Measurements from ENCODE around the gene ONECUT2. TPM values are rescaled to one million over a fixed set of nuclear protein-coding genes. Genes with fewer than 3 reads are reported as not detected.

The ONECUT2 gene
- 0.51 and 1.4 TPM in 2 replicates for total RNA-seq (2011; cell fraction: chromatin; rRNA removed; ENCODE audit: low replicate concordance)
- 0.33 and 0.53 TPM in 2 replicates for total RNA-seq (2011; cell fraction: nucleolus; rRNA removed)
- total RNA-seq (2011; cell fraction: nucleoplasm; rRNA removed) = 1.2 and 2.1 TPM in 2 replicates
- total RNA-seq (2014; rRNA removed) (0.50 and 0.65 TPM in 2 replicates), total RNA-seq (2014; rRNA removed; fragmentation: Illumina TruSeq; extraction: Trizol) (1.2 and 1.3 TPM in 2 replicates), total RNA-seq (2015; rRNA removed; fragmentation: Illumina TruSeq; extraction: Trizol) (0.83 TPM in 2 replicates), total RNA-seq (2021) (1.9 and 2.5 TPM in 2 replicates), polyA plus RNA-seq (2011; rRNA removed) (0.85 TPM in 2 replicates), polyA plus RNA-seq (2014; fragmentation: Illumina TruSeq; extraction: Trizol) (1.3 and 1.5 TPM in 2 replicates), polyA plus RNA-seq (2014; fragmentation: Nextera tagmentation; extraction: Ambion mirVana) (under 1 TPM; 0.27 to 0.37 TPM), polyA plus RNA-seq (2014; rRNA removed) (0.52 and 0.55 TPM in 2 replicates), polyA minus RNA-seq (2011; rRNA and poly(A)+ RNA removed) (2.4 and 2.6 TPM in 2 replicates), Bru-seq, nascent RNA (percentile 48 among the genes with signal in this experiment), BruChase-seq, experiment 1, labeled RNA remaining after a 2-hour chase (percentile 45 among the genes with signal in this experiment), BruChase-seq, experiment 2, labeled RNA remaining after a 6-hour chase (percentile 49 among the genes with signal in this experiment)
- 0.28 and 0.63 TPM in 2 replicates for polyA plus RNA-seq (2011; cell fraction: cytosol; rRNA removed)
- 1.3 TPM in 2 replicates for polyA plus RNA-seq (2011; cell fraction: nucleus; rRNA removed)
- polyA plus RNA-seq (2012) = 0.83 and 0.90 TPM in 2 replicates
- 1.6 and 2.0 TPM in 2 replicates for polyA minus RNA-seq (2011; cell fraction: cytosol; rRNA and poly(A)+ RNA removed)
- polyA minus RNA-seq (2011; cell fraction: nucleus; rRNA and poly(A)+ RNA removed) = 0.94 and 1.4 TPM in 2 replicates
- long read RNA-seq, experiment 1, partial matches to known transcripts = 0 of 2 reads
- long read RNA-seq, experiment 1, other reads (novel, unspliced or antisense) = 2 of 2 reads
- long read RNA-seq, experiment 2, partial matches to known transcripts = 0 of 2 reads
- long read RNA-seq, experiment 2, other reads (novel, unspliced or antisense) = 2 of 2 reads
- long read RNA-seq, experiment 3 = 0 reads

DNA sequence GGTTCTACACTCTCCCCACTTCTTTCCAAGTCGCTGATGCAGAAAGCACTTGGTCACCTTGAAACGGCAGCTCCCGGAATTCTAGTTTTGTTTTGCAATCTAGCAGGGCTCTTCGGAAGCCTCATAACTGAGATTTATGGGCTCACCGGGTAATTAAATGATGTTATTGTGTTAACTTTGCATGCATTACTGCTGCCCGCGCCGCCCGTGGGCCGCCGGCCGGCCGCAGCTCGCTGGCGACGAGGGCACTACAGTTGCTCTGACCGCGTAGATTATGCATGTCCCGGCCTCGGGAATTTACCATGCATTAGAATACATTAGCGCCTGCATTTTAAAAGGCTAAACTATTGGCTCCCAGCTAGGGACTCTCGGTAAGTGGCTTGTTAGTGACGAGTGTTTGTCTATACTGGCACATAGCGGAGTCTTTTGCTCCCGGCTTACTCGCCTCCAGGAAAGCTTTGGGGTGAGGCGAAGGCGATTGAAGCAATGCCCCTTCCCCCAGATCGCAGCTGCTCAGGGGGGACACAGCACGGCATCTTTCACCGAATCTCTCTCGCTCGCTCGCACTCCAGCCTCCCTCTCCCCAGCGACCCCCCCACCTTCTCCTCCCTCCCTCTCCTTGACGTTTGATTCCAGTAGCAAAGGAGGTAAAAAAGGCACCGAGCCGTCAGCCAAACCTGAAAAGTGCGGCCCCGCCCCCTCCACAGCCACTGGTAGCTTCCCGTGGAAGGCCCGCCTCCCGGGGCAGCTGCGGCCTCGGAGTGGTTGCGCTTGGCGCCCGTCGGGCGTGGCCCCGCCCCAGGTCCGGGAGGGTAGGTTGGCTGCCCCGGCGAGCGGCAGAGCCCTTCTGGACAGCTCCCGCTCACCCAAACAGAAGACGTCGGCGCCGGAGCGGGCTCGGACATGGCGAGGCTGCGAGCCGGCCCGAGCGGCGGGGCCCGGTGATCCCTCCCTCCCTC, at the start of gene ONECUT2:
ONECUT2 (plus strand) TSS at position 839 of the 959 bp plus-strand sequence. CDS start 343 bp downstream, outside the sequence.
- ChIA-PET POLR2A (interaction anchor here (0.9 to 1.0 kb wide), 2 partner anchors 9 to 116 kb away, joined by 3 to 6 read pairs; no protein-coding TSS in a partner anchor), CTCF (ENCODE audit: low intra/inter-chr PET ratio) (no interaction called here)
- DNase-seq (ENCODE audit: extremely low read depth in 1 of 4, low spot score in 3 of 4) (peak; percentile 93 to 96 (median 94)), ATAC-seq (peak; percentile 100), FAIRE-seq (peak; percentile 77)
- Histone ChIP-seq H3K36me3 (ENCODE audit: control insufficient read depth, insufficient read depth, low read length) (no peaks in the 10 kb centered on the region), H4K20me1 (replicated peaks; ENCODE audit: control insufficient read depth, insufficient read depth, low read length) (no peaks in the 10 kb centered on the region), H2AFZ (ENCODE audit: low read depth, low read length) (peak within 1 kb of the TSS; percentile 92), H3K79me2 (ENCODE audit: control insufficient read depth, insufficient read depth, low read length) (no peaks in the 10 kb centered on the region), H3K4me3 (peak within 1 kb of the TSS; percentile 55), H3K4me1 (replicated peaks in 1 of 2; ENCODE audit: control insufficient read depth in 2 of 2, insufficient read depth in 2 of 2, low read length in 2 of 2) (peaks cover 2 to 34% of the 10 kb centered on the region in 2 experiments; a peak in 4 of 5 replicates), H3K9ac (ENCODE audit: insufficient read depth in 1 of 2, low read depth in 2 of 2, low read length in 2 of 2) (peak within 1 kb of the TSS in 1 of 2 experiments; percentile 80; a peak in 2 of 4 replicates), H3K9me3 (replicated peaks; ENCODE audit: control insufficient read depth, insufficient read depth, low read depth, low read length) (no peaks in the 10 kb centered on the region), H3K27ac (ENCODE audit: extremely low read depth, low read depth, low read length) (no peak within 1 kb of the TSS), H3K4me2 (ENCODE audit: insufficient read depth, low read length) (peak within 1 kb of the TSS; percentile 88), H3K9me1 (ENCODE audit: control insufficient read depth, insufficient read depth, low read length) (no peaks in the 10 kb centered on the region), H3K27me3 (ENCODE audit: control insufficient read depth in 2 of 2, insufficient read depth in 2 of 2, low read length in 2 of 2) (peaks cover 15 to 21% of the 10 kb centered on the region in 2 experiments; a peak in 4 of 5 replicates)
- BruUV-seq (replicated peaks) = no TSS peak
- in situ Hi-C loops (cut with MboI) = no loop called here
- under 1% methylated on average over 41 of the region's 69 CpGs for WGBS (ENCODE audit: insufficient coverage, low coverage, missing lambda C conversion rate)
- intact Hi-C loops (cut with micrococcal nuclease) = no loop called here
- TF ChIP-seq CBFA2T3 (IDR thresholded peaks at IDR 0.05) = no peak
- TF ChIP-seq PHF8 (IDR thresholded peaks at IDR 0.05; ENCODE audit: borderline replicate concordance, low read length) = no peak
- no peak for TF ChIP-seq POLR3A (IDR thresholded peaks at IDR 0.05; ENCODE audit: borderline replicate concordance, extremely low read depth, insufficient read depth, insufficient read length)
- TF ChIP-seq HEY1 (CRISPR knock-in tag; IDR thresholded peaks at IDR 0.05; ENCODE audit: borderline replicate concordance) = no peak
- TF ChIP-seq CBX8 (IDR thresholded peaks at IDR 0.05; ENCODE audit: borderline replicate concordance, extremely low read depth, low read depth, low read length, poor library complexity, severe bottlenecking) = no peak
- TF ChIP-seq, protein P1, sequence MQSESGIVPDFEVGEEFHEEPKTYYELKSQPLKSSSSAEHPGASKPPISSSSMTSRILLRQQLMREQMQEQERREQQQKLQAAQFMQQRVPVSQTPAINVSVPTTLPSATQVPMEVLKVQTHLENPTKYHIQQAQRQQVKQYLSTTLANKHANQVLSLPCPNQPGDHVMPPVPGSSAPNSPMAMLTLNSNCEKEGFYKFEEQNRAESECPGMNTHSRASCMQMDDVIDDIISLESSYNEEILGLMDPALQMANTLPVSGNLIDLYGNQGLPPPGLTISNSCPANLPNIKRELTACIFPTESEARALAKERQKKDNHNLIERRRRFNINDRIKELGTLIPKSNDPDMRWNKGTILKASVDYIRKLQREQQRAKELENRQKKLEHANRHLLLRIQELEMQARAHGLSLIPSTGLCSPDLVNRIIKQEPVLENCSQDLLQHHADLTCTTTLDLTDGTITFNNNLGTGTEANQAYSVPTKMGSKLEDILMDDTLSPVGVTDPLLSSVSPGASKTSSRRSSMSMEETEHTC (IDR thresholded peaks at IDR 0.05) = no peak
- no peak for TF ChIP-seq HNRNPH1 (optimal IDR thresholded peaks at IDR 0.05; ENCODE audit: low read depth, low read length)
- TF ChIP-seq EGR1 (conservative IDR thresholded peaks at IDR 0.05) = 0 out of 2 replicates have a peak, but pooled peaks have one; percentile 3
